Hepatocyte (in vitro differentiated cells): ENCODE measurements around the gene AKR1B15. TPM values are rescaled to one million over a fixed set of nuclear protein-coding genes. Genes with fewer than 3 reads are reported as not detected.

Source experiments
- DNase-seq: peaks from one replicate; pipeline ENCODE4 v3.0.0-alpha.2; 2016; ENCODE audit warnings: low spot score
- H2AFZ ChIP-seq: fragments of 200-600 bp; sonication (generic); 2 replicates; pipeline ENCODE4 v1.6.0; 2016; ENCODE audit warnings: antibody characterized with exemption, mild to moderate bottlenecking
- H3K27ac ChIP-seq: fragments of 200-600 bp; sonication (generic); 2 replicates; pipeline ENCODE4 v1.5.1; 2016; ENCODE audit warnings: mild to moderate bottlenecking
- H3K27me3 ChIP-seq: fragments of 200-600 bp; sonication (generic); 2 replicates; pipeline ENCODE4 v1.6.1; 2016
- H3K36me3 ChIP-seq: fragments of 200-600 bp; sonication (generic); replicated peaks from 2 replicates; pipeline ENCODE4 v1.5.1; 2016; ENCODE audit warnings: low read depth; ENCODE audit not compliant: insufficient read depth
- H3K4me1 ChIP-seq: fragments of 200-600 bp; sonication (generic); 2 replicates; pipeline ENCODE4 v1.5.1; 2016; ENCODE audit warnings: mild to moderate bottlenecking, moderate library complexity; ENCODE audit not compliant: insufficient read depth
- H3K4me2 ChIP-seq: fragments of 200-600 bp; sonication (generic); 2 replicates; pipeline ENCODE4 v1.6.0; 2016
- H3K4me3 ChIP-seq: fragments of 200-600 bp; sonication (generic); 2 replicates; pipeline ENCODE4 v1.5.1; 2016; ENCODE audit warnings: mild to moderate bottlenecking
- H3K79me2 ChIP-seq: fragments of 200-600 bp; sonication (generic); 2 replicates; pipeline ENCODE4 v1.6.0; 2017; ENCODE audit warnings: mild to moderate bottlenecking
- H3K9me2 ChIP-seq: fragments of 200-600 bp; sonication (generic); replicated peaks from 2 replicates; pipeline ENCODE4 v1.6.0; 2017; ENCODE audit warnings: mild to moderate bottlenecking; ENCODE audit not compliant: insufficient read depth
- H3K9me3 ChIP-seq: fragments of 200-600 bp; sonication (generic); 2 replicates; pipeline ENCODE4 v1.5.1; 2016; ENCODE audit warnings: low read depth, mild to moderate bottlenecking
- H4K20me1 ChIP-seq: fragments of 200-600 bp; sonication (generic); 2 replicates; pipeline ENCODE4 v1.6.0; 2016; ENCODE audit warnings: mild to moderate bottlenecking; ENCODE audit not compliant: insufficient read depth, poor library complexity, severe bottlenecking
- CTCF ChIP-seq: fragments of 200-600 bp; sonication (generic); IDR thresholded peaks from 2 replicates; pipeline ENCODE4 v1.5.1; 2016; ENCODE audit warnings: antibody characterized with exemption, mild to moderate bottlenecking; ENCODE audit not compliant: poor library complexity
- EZH2 ChIP-seq: fragments of 200-600 bp; sonication (generic); IDR thresholded peaks from 2 replicates; pipeline ENCODE4 v1.6.1; 2016; ENCODE audit warnings: antibody characterized with exemption, mild to moderate bottlenecking, borderline replicate concordance
- EZH2phosphoT487 ChIP-seq: fragments of 200-600 bp; sonication (generic); IDR thresholded peaks from one replicate; pipeline ENCODE4 v1.6.1; 2018; ENCODE audit warnings: antibody characterized with exemption, mild to moderate bottlenecking, low read depth, moderate library complexity; ENCODE audit not compliant: unreplicated experiment, severe bottlenecking
- WGBS: methylation state at CpG from one replicate; pipeline ENCODE4 v1.1.6; 2016; ENCODE audit warnings: low lambda C conversion rate; ENCODE audit errors: missing lambda C conversion rate; 5-methylcytosine and 5-hydroxymethylcytosine counted together
- polyA plus RNA-seq: library from polyadenylated mRNA; unstranded; fragments of >200 nt; fragmentation: Nextera tagmentation; extraction: Ambion mirVana; gene quantifications from 2 replicates; pipeline ENCODE4 v1.2.1, GENCODE V29; 2016
- total RNA-seq: library from RNA; depleted of rRNA; stranded (reverse); fragments of >200 nt; gene quantifications from 2 replicates; pipeline ENCODE4 v1.2.3, GENCODE V29; 2014

Gene AKR1B15
- total and polyA plus RNA-seq, 2 experiments from 2014 or later, result 6.3 to 13.7 TPM

- H3K27me3 ChIP-seq, result no peaks in the 10 kb centered on the region
- H3K9me3 ChIP-seq, result no peaks in the 10 kb centered on the region
- no peak for DNase-seq
- H3K4me2 ChIP-seq, result no peak overlapping the region
- no peaks in the 10 kb centered on the region for H3K4me1 ChIP-seq
- H3K4me3 ChIP-seq, result no peak overlapping the region
- H3K79me2 ChIP-seq, result no peaks in the 10 kb centered on the region
- H3K9me2 ChIP-seq, result no peaks in the 10 kb centered on the region
- H2AFZ ChIP-seq, result no peak overlapping the region
- no peak for TF ChIP-seq CTCF
- TF ChIP-seq EZH2, result no peak
- no peak for TF ChIP-seq EZH2phosphoT487
- 96% methylated on average over 7 of the region's 7 CpGs for WGBS
- H4K20me1 ChIP-seq, result no peaks in the 10 kb centered on the region
- no peak overlapping the region for H3K27ac ChIP-seq
- H3K36me3 ChIP-seq, result no peaks in the 10 kb centered on the region
These were observed 37.0 kb downstream of the AKR1B15 start for GRCh38 chr7:134585897-134586296.

GRCh38 chr7:134587750-134588149 lies 38.8 kb downstream of the AKR1B15 start:
- Histone ChIP-seq H3K4me3 (no peak overlapping the region), H2AFZ (no peak overlapping the region), H3K79me2 (no peaks in the 10 kb centered on the region), H3K9me3 (no peaks in the 10 kb centered on the region), H3K4me2 (no peak overlapping the region), H3K4me1 (no peaks in the 10 kb centered on the region), H3K9me2 (no peaks in the 10 kb centered on the region), H3K27ac (no peak overlapping the region), H4K20me1 (no peaks in the 10 kb centered on the region), H3K36me3 (no peaks in the 10 kb centered on the region), H3K27me3 (no peaks in the 10 kb centered on the region)
- TF ChIP-seq CTCF (no peak), EZH2 (no peak), EZH2phosphoT487 (no peak)
- DNase-seq, result no peak
- 59% methylated on average over 2 of the region's 2 CpGs for WGBS

GRCh38 chr7:134589491-134589941 lies 40.6 kb downstream of the AKR1B15 start:
- H3K4me2 ChIP-seq, result no peak overlapping the region
- no peak overlapping the region for H3K4me3 ChIP-seq
- no peaks in the 10 kb centered on the region for H3K9me2 ChIP-seq
- H4K20me1 ChIP-seq, result no peaks in the 10 kb centered on the region
- no peak overlapping the region for H3K27ac ChIP-seq
- H3K9me3 ChIP-seq, result no peaks in the 10 kb centered on the region
- no peak overlapping the region for H2AFZ ChIP-seq
- H3K79me2 ChIP-seq, result no peaks in the 10 kb centered on the region
- H3K27me3 ChIP-seq, result no peaks in the 10 kb centered on the region
- no peaks in the 10 kb centered on the region for H3K36me3 ChIP-seq
- H3K4me1 ChIP-seq, result no peaks in the 10 kb centered on the region
- DNase-seq, result no peak
- no peak for TF ChIP-seq EZH2phosphoT487
- TF ChIP-seq EZH2, result no peak
- no peak for TF ChIP-seq CTCF
- WGBS, result 53% methylated on average over 3 of the region's 3 CpGs
